ENCODE results near the gene CALU.

GRCh38 chr7:128807191-128807590, 68.0 kb downstream of the CALU start:
- TF ChIP-seq CTCF (IDR thresholded peaks at IDR 0.05 in 2 of 3, conservative IDR thresholded peaks at IDR 0.05 in 1 of 3; ENCODE audit: control insufficient read depth in 2 of 3, extremely low read depth in 1 of 3, insufficient read depth in 1 of 3, low read depth in 3 of 3, low read length in 3 of 3) (no peak), CHD4 (IDR thresholded peaks at IDR 0.05) (no peak), FOXM1 (IDR thresholded peaks at IDR 0.05; ENCODE audit: low read depth, low read length) (no peak), RCOR1 (conservative IDR thresholded peaks at IDR 0.05; ENCODE audit: low read depth, low read length) (no peak), PBX3 (IDR thresholded peaks at IDR 0.05; ENCODE audit: insufficient replicate concordance, low read depth, low read length) (no peak), CHD2 (IDR thresholded peaks at IDR 0.05; ENCODE audit: borderline replicate concordance, low read depth, low read length) (no peak), CEBPB (IDR thresholded peaks at IDR 0.05; ENCODE audit: borderline replicate concordance in 1 of 2, low read depth in 2 of 2, low read length in 2 of 2) (no peak), CREB1 (IDR thresholded peaks at IDR 0.05; ENCODE audit: low read depth) (no peak), RAD21 (IDR thresholded peaks at IDR 0.05; ENCODE audit: insufficient read depth, low read depth, low read length) (no peak)
